Testis (tissue), 2 donors: Measurements from ENCODE around the gene ZNF780B.

Experiments
- POLR2A ChIP-seq: fragments of 450-650 bp; IDR thresholded peaks from one replicate; pipeline ENCODE4 v1.6.1; 2017; ENCODE audit warnings: antibody characterized with exemption, mild to moderate bottlenecking, moderate library complexity
- TF ChIP-seq, protein P1 (sequence below), 3 experiments: fragments of 450-650 bp in 2 of 3; fragments of 200-600 bp in 1 of 3; sonication (generic) in 1 of 3; IDR thresholded peaks; one replicate each; pipeline ENCODE4 v1.5.1; 2016 to 2019; ENCODE audit warnings: antibody characterized with exemption in 3 of 3, mild to moderate bottlenecking in 2 of 3, moderate library complexity in 1 of 3

DNA sequence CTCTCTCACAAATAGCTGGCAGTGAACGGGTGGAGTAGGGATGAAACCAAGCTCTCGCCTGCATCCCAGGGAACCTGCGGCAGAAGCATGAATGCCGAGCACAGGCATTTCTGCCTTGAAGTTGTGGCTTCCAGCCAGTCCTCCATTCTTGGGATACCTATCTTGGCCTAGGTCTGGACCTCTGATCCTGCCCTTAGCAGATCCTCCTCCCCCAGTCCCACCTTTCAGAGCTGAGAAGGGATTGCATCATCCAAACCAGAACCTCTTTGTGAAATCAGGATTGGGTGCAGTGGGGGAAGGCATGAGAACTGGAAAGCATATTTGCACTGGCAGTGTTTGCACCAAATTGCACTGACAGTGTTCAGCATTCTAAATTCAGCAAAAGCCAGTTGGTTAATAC, 28.9 kb upstream of the ZNF780B start:
- TF ChIP-seq, protein P1, sequence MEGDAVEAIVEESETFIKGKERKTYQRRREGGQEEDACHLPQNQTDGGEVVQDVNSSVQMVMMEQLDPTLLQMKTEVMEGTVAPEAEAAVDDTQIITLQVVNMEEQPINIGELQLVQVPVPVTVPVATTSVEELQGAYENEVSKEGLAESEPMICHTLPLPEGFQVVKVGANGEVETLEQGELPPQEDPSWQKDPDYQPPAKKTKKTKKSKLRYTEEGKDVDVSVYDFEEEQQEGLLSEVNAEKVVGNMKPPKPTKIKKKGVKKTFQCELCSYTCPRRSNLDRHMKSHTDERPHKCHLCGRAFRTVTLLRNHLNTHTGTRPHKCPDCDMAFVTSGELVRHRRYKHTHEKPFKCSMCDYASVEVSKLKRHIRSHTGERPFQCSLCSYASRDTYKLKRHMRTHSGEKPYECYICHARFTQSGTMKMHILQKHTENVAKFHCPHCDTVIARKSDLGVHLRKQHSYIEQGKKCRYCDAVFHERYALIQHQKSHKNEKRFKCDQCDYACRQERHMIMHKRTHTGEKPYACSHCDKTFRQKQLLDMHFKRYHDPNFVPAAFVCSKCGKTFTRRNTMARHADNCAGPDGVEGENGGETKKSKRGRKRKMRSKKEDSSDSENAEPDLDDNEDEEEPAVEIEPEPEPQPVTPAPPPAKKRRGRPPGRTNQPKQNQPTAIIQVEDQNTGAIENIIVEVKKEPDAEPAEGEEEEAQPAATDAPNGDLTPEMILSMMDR (IDR thresholded peaks at IDR 0.05): no peak
- no peak for TF ChIP-seq POLR2A
